DOHH2 (cell line): Measurements from ENCODE around the gene ANKHD1.

Source experiments
- CTCF ChIP-seq: fragments of 200-600 bp; sonication (generic); IDR thresholded peaks from one replicate; pipeline ENCODE4 v1.5.1; 2014; ENCODE audit warnings: antibody characterized with exemption, mild to moderate bottlenecking, low read depth, low read length; ENCODE audit not compliant: poor library complexity, severe bottlenecking
- EZH2phosphoT487 ChIP-seq: fragments of 200-600 bp; sonication (generic); IDR thresholded peaks from 2 replicates; pipeline ENCODE4 v1.6.1; 2017; ENCODE audit warnings: borderline replicate concordance, mild to moderate bottlenecking, antibody characterized with exemption, low read length, moderate library complexity, mixed read lengths

GRCh38 chr5:140498591-140498990 is 97.0 kb downstream of the ANKHD1 start:
- no peak for TF ChIP-seq CTCF
- no peak for TF ChIP-seq EZH2phosphoT487
